SK-N-SH (cell line): ENCODE results near the gene ANO6. TPM values are rescaled to one million over a fixed set of nuclear protein-coding genes. Genes with fewer than 3 reads are reported as not detected.

Source experiments
- CTCF ChIA-PET: fragments of 300-600, 350-600 bp; formaldehyde crosslinking; extraction: SDS; loops from one replicate; lab custom pipeline; 2021; lab: Yijun Ruan, JAX
- POLR2A ChIA-PET: fragments of 350-600 bp; sonication (Branson Sonifier 250); formaldehyde crosslinking; extraction: SDS; loops from one replicate; lab custom pipeline; 2020; ENCODE audit warnings: antibody characterized with exemption, inconsistent platforms; lab: Yijun Ruan, JAX
- DNase-seq: peaks from one replicate; pipeline ENCODE4 v3.0.0; 2012
- H2AFZ ChIP-seq: fragments of 200-600 bp; sonication (generic); 2 replicates; pipeline ENCODE4 v1.8.1; 2016; ENCODE audit warnings: antibody characterized with exemption, mild to moderate bottlenecking, low read depth
- H3F3A ChIP-seq: fragments of 200-600 bp; sonication (generic); replicated peaks from 2 replicates; pipeline ENCODE3; 2016; ENCODE audit warnings: antibody characterized with exemption, mild to moderate bottlenecking; ENCODE audit not compliant: insufficient read depth
- H3K27ac ChIP-seq, 2 experiments: fragments of 200-500 bp in 1 of 2; fragments of 200-600 bp in 1 of 2; sonication (Bioruptor generic) in 1 of 2; sonication (generic), shearing (Covaris generic) in 1 of 2; 2 replicates each; pipeline versions ENCODE4 v1.5.1 to v1.6.1; 2014 to 2016; ENCODE audit warnings: low read depth in 2 of 2, inconsistent platforms in 1 of 2, low read length in 1 of 2, mild to moderate bottlenecking in 1 of 2, mixed read lengths in 1 of 2
- H3K27me3 ChIP-seq: fragments of 200-600 bp; sonication (generic), shearing (Covaris generic); 2 replicates; pipeline ENCODE4 v1.6.1; 2016; ENCODE audit warnings: mixed run types; ENCODE audit not compliant: insufficient read depth
- H3K36me3 ChIP-seq, 2 experiments: fragments of 200-500 bp in 1 of 2; fragments of 200-600 bp in 1 of 2; sonication (Bioruptor generic) in 1 of 2; sonication (generic) in 1 of 2; replicated peaks in 1 of 2; 2 replicates each; pipeline versions ENCODE3 to v1.5.1; 2014 to 2016; ENCODE audit warnings: low read length in 1 of 2, mild to moderate bottlenecking in 1 of 2; ENCODE audit not compliant: insufficient read depth in 2 of 2, control insufficient read depth in 1 of 2
- H3K4me1 ChIP-seq, 2 experiments: fragments of 200-500 bp in 1 of 2; fragments of 200-600 bp in 1 of 2; sonication (Bioruptor generic) in 1 of 2; sonication (generic), shearing (Covaris generic) in 1 of 2; 2 replicates each; pipeline versions ENCODE4 v1.5.1 to v1.6.1; 2014 to 2016; ENCODE audit warnings: low read depth in 1 of 2, low read length in 1 of 2, mixed run types in 1 of 2; ENCODE audit not compliant: insufficient read depth in 2 of 2, control insufficient read depth in 1 of 2
- H3K4me2 ChIP-seq: fragments of 200-600 bp; sonication (generic), shearing (Covaris generic); 2 replicates; pipeline ENCODE4 v1.6.1; 2017; ENCODE audit warnings: mixed run types
- H3K4me3 ChIP-seq, 2 experiments: fragments of 200-500 bp in 1 of 2; fragments of 200-600 bp in 1 of 2; sonication (Bioruptor generic) in 1 of 2; sonication (generic), shearing (Covaris generic) in 1 of 2; 2 replicates each; pipeline versions ENCODE4 v1.5.1 to v1.8.1; 2014 to 2016; ENCODE audit warnings: low read depth in 2 of 2, inconsistent platforms in 1 of 2, low read length in 1 of 2, mild to moderate bottlenecking in 1 of 2, mixed read lengths in 1 of 2, moderate library complexity in 1 of 2
- H3K79me2 ChIP-seq: fragments of 200-600 bp; sonication (generic); 2 replicates; pipeline ENCODE4 v1.8.1; 2017; ENCODE audit warnings: mild to moderate bottlenecking; ENCODE audit not compliant: insufficient read depth
- H3K9ac ChIP-seq: fragments of 200-600 bp; sonication (generic); 2 replicates; pipeline ENCODE4 v1.6.1; 2017; ENCODE audit warnings: mixed run types
- H3K9me2 ChIP-seq: fragments of 200-600 bp; sonication (generic); 2 replicates; pipeline ENCODE4 v1.6.1; 2017; ENCODE audit warnings: mixed run types
- H3K9me3 ChIP-seq: fragments of 200-600 bp; sonication (generic); 2 replicates; pipeline ENCODE4 v1.6.1; 2017; ENCODE audit warnings: mixed run types, mild to moderate bottlenecking, moderate library complexity
- H4K20me1 ChIP-seq: fragments of 200-600 bp; sonication (generic); 2 replicates; pipeline ENCODE4 v1.6.1; 2017; ENCODE audit warnings: mild to moderate bottlenecking, mixed run types; ENCODE audit not compliant: insufficient read depth
- CHD2 ChIP-seq: fragments of 150-350 bp; IDR thresholded peaks from 2 replicates; pipeline ENCODE4 v1.6.1; 2018; ENCODE audit warnings: low read length; ENCODE audit not compliant: partially characterized antibody
- ELF1 ChIP-seq: IDR thresholded peaks from 2 replicates; pipeline ENCODE4 v1.4.0; 2012
- EP300 ChIP-seq, 2 experiments: IDR thresholded peaks; 2 replicates each; pipeline versions ENCODE4 v1.4.0 to v1.6.1; 2012; ENCODE audit warnings: borderline replicate concordance in 1 of 2, low read depth in 1 of 2, low read length in 1 of 2
- FOXM1 ChIP-seq: IDR thresholded peaks from 2 replicates; pipeline ENCODE4 v1.4.0; 2012; ENCODE audit warnings: low read depth, mild to moderate bottlenecking
- GABPA ChIP-seq: IDR thresholded peaks from 2 replicates; pipeline ENCODE4 v1.4.0; 2012; ENCODE audit warnings: low read depth, mild to moderate bottlenecking
- GATA2 ChIP-seq: sonication (generic); formaldehyde crosslinking; IDR thresholded peaks from 2 replicates; pipeline ENCODE4 v1.5.0; 2020; ENCODE audit warnings: mild to moderate bottlenecking, missing genetic modification reagents
- JUND ChIP-seq: IDR thresholded peaks from 2 replicates; pipeline ENCODE4 v1.4.0; 2012
- MEF2A ChIP-seq: IDR thresholded peaks from 2 replicates; pipeline ENCODE4 v1.4.0; 2012; ENCODE audit warnings: low read depth, borderline replicate concordance
- MXI1 ChIP-seq: IDR thresholded peaks from 2 replicates; pipeline ENCODE4 v1.6.1; 2012; ENCODE audit warnings: mild to moderate bottlenecking, low read depth, low read length, improper control_type of control experiment
- NFIC ChIP-seq: IDR thresholded peaks from 2 replicates; pipeline ENCODE4 v1.4.0; 2012; ENCODE audit warnings: borderline replicate concordance
- NRF1 ChIP-seq: IDR thresholded peaks from 2 replicates; pipeline ENCODE4 v1.6.1; 2012; ENCODE audit warnings: low read depth, mild to moderate bottlenecking, low read length
- POLR2AphosphoS5 ChIP-seq: IDR thresholded peaks from 2 replicates; pipeline ENCODE4 v1.6.1; 2012; ENCODE audit warnings: low read depth, low read length
- RAD21 ChIP-seq: IDR thresholded peaks from 2 replicates; pipeline ENCODE4 v1.6.1; 2012; ENCODE audit warnings: mild to moderate bottlenecking, low read length
- RFX5 ChIP-seq: IDR thresholded peaks from 2 replicates; pipeline ENCODE4 v1.6.1; 2012; ENCODE audit warnings: mild to moderate bottlenecking, improper control_type of control experiment, low read length
- RXRA ChIP-seq: IDR thresholded peaks from 2 replicates; pipeline ENCODE4 v1.4.0; 2012; ENCODE audit warnings: low read depth, mild to moderate bottlenecking, borderline replicate concordance
- SMC3 ChIP-seq: IDR thresholded peaks from 2 replicates; pipeline ENCODE4 v1.6.1; 2012; ENCODE audit warnings: low read depth, low read length, improper control_type of control experiment
- TCF12 ChIP-seq: IDR thresholded peaks from 2 replicates; pipeline ENCODE4 v1.4.0; 2012
- TEAD4 ChIP-seq: IDR thresholded peaks from 2 replicates; pipeline ENCODE4 v1.4.0; 2012; ENCODE audit warnings: mild to moderate bottlenecking, borderline replicate concordance; ENCODE audit not compliant: insufficient read depth
- YY1 ChIP-seq: IDR thresholded peaks from 2 replicates; pipeline ENCODE4 v1.4.0; 2012; ENCODE audit warnings: low read depth, mild to moderate bottlenecking
- WGBS: methylation state at CpG from one replicate; pipeline ENCODE4 v1.1.6; 2017; ENCODE audit warnings: low lambda C conversion rate; 5-methylcytosine and 5-hydroxymethylcytosine counted together
- polyA plus RNA-seq, 3 experiments: library from polyadenylated mRNA; depleted of rRNA; stranded (reverse); fragments of >200 nt; gene quantifications; 2 replicates each; pipeline ENCODE4 v1.2.3, GENCODE V29; 2012
- TF ChIP-seq, protein P1 (sequence below): IDR thresholded peaks from 2 replicates; pipeline ENCODE4 v1.4.0; 2012; ENCODE audit warnings: low read depth
- TF ChIP-seq, protein P2 (sequence below): IDR thresholded peaks from 2 replicates; pipeline ENCODE4 v1.6.1; 2012; ENCODE audit warnings: mild to moderate bottlenecking, low read depth, low read length, moderate library complexity
- TF ChIP-seq, protein P3 (sequence below): fragments of 150-350 bp; IDR thresholded peaks from 2 replicates; pipeline ENCODE4 v1.6.1; 2017; ENCODE audit warnings: antibody characterized with exemption, low read length, low read depth, borderline replicate concordance
- TF ChIP-seq, protein P4 (sequence below): IDR thresholded peaks from 2 replicates; pipeline ENCODE4; 2012
- TF ChIP-seq, protein P5 (sequence below): IDR thresholded peaks from 2 replicates; pipeline ENCODE4 v1.4.0; 2012; ENCODE audit warnings: low read depth, borderline replicate concordance
- TF ChIP-seq, protein P6 (sequence below): fragments of 150-350 bp; IDR thresholded peaks from 2 replicates; pipeline ENCODE4 v1.6.1; 2016; ENCODE audit warnings: mild to moderate bottlenecking, low read depth, low read length
- TF ChIP-seq, protein P7 (sequence below): fragments of 200-600 bp; sonication (generic); IDR thresholded peaks from 2 replicates; pipeline ENCODE4 v1.6.1; 2017; ENCODE audit warnings: antibody characterized with exemption, mild to moderate bottlenecking, moderate library complexity

Gene ANO6
- polyA plus RNA-seq, 1 of the 3 experiments (the other 2 are of a cell fraction) = 20.1 TPM

DNA sequence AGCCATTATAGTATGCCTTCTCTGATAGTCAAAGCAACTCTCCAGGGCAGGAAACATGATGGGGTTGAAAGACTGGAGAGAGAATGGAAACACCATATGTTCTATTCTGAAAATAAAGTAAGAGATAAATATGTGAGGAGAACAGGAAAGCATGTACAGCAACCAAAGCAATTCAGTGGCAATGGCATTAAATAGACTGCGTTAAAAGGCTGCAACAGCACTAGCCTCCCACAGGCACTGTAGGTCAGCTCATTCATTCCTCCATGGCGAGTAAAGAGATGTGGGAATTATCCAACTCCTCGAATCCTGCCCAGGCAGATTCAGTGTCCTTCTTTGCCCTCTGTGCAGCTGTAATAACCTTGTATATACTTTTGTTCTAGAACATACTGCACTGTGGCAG, 43.8 kb downstream of the ANO6 start:
- ChIA-PET POLR2A (no interaction called here), CTCF (interaction anchor here (0.9 to 3.2 kb wide), 3 partner anchors 9 to 468 kb away, joined by 3 to 15 read pairs (median 3); no protein-coding TSS in a partner anchor)
- Histone ChIP-seq H3K27me3 (no peaks in the 10 kb centered on the region), H3F3A (peaks cover 22% of the 10 kb centered on the region), H3K36me3 (peaks cover 0 to 11% of the 10 kb centered on the region in 2 experiments), H3K9me3 (no peaks in the 10 kb centered on the region), H3K4me3 (no peak overlapping the region), H3K79me2 (peaks cover 79% of the 10 kb centered on the region), H3K27ac (peak overlapping the region; percentile 50 to 95), H3K9ac (peak overlapping the region; percentile 41; the same call in 1 of the 2 replicates), H2AFZ (no peak overlapping the region), H4K20me1 (no peaks in the 10 kb centered on the region), H3K4me2 (peak overlapping the region; percentile 56), H3K4me1 (peaks cover 10 to 24% of the 10 kb centered on the region in 2 experiments; a peak in 3 of 4 replicates), H3K9me2 (no peaks in the 10 kb centered on the region)
- TF ChIP-seq RFX5 = no peak
- TF ChIP-seq GABPA = no peak
- TF ChIP-seq, protein P1, sequence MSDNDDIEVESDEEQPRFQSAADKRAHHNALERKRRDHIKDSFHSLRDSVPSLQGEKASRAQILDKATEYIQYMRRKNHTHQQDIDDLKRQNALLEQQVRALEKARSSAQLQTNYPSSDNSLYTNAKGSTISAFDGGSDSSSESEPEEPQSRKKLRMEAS = no peak
- TF ChIP-seq CHD2 = no peak
- TF ChIP-seq FOXM1 = no peak
- TF ChIP-seq YY1 = no peak
- no peak for TF ChIP-seq TEAD4
- TF ChIP-seq, protein P2, sequence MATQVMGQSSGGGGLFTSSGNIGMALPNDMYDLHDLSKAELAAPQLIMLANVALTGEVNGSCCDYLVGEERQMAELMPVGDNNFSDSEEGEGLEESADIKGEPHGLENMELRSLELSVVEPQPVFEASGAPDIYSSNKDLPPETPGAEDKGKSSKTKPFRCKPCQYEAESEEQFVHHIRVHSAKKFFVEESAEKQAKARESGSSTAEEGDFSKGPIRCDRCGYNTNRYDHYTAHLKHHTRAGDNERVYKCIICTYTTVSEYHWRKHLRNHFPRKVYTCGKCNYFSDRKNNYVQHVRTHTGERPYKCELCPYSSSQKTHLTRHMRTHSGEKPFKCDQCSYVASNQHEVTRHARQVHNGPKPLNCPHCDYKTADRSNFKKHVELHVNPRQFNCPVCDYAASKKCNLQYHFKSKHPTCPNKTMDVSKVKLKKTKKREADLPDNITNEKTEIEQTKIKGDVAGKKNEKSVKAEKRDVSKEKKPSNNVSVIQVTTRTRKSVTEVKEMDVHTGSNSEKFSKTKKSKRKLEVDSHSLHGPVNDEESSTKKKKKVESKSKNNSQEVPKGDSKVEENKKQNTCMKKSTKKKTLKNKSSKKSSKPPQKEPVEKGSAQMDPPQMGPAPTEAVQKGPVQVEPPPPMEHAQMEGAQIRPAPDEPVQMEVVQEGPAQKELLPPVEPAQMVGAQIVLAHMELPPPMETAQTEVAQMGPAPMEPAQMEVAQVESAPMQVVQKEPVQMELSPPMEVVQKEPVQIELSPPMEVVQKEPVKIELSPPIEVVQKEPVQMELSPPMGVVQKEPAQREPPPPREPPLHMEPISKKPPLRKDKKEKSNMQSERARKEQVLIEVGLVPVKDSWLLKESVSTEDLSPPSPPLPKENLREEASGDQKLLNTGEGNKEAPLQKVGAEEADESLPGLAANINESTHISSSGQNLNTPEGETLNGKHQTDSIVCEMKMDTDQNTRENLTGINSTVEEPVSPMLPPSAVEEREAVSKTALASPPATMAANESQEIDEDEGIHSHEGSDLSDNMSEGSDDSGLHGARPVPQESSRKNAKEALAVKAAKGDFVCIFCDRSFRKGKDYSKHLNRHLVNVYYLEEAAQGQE = no peak
- TF ChIP-seq, protein P3, sequence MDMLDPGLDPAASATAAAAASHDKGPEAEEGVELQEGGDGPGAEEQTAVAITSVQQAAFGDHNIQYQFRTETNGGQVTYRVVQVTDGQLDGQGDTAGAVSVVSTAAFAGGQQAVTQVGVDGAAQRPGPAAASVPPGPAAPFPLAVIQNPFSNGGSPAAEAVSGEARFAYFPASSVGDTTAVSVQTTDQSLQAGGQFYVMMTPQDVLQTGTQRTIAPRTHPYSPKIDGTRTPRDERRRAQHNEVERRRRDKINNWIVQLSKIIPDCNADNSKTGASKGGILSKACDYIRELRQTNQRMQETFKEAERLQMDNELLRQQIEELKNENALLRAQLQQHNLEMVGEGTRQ = no peak
- peak; percentile 30; the same call in 1 of the 2 replicates for TF ChIP-seq TCF12
- TF ChIP-seq NRF1 = no peak
- no peak for TF ChIP-seq GATA2 (CRISPR knock-in tag)
- no peak for TF ChIP-seq ELF1
- no peak for TF ChIP-seq NFIC
- TF ChIP-seq, protein P4, sequence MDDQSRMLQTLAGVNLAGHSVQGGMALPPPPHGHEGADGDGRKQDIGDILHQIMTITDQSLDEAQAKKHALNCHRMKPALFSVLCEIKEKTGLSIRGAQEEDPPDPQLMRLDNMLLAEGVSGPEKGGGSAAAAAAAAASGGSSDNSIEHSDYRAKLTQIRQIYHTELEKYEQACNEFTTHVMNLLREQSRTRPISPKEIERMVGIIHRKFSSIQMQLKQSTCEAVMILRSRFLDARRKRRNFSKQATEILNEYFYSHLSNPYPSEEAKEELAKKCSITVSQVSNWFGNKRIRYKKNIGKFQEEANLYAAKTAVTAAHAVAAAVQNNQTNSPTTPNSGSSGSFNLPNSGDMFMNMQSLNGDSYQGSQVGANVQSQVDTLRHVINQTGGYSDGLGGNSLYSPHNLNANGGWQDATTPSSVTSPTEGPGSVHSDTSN = no peak
- no peak for TF ChIP-seq EP300 (IDR thresholded peaks at IDR 0.05; ENCODE audit: borderline replicate concordance in 1 of 2, low read depth in 1 of 2, low read length in 1 of 2)
- TF ChIP-seq RXRA = 0 out of 2 replicates have a peak, but pooled peaks have one; percentile 11
- no peak for TF ChIP-seq SMC3
- no peak for TF ChIP-seq RAD21
- TF ChIP-seq POLR2AphosphoS5 = no peak
- no peak for TF ChIP-seq MXI1
- TF ChIP-seq, protein P5, sequence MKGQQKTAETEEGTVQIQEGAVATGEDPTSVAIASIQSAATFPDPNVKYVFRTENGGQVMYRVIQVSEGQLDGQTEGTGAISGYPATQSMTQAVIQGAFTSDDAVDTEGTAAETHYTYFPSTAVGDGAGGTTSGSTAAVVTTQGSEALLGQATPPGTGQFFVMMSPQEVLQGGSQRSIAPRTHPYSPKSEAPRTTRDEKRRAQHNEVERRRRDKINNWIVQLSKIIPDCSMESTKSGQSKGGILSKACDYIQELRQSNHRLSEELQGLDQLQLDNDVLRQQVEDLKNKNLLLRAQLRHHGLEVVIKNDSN = no peak
- 0 out of 2 replicates have a peak, but pooled peaks have one; percentile 21 for TF ChIP-seq JUND
- TF ChIP-seq, protein P6, sequence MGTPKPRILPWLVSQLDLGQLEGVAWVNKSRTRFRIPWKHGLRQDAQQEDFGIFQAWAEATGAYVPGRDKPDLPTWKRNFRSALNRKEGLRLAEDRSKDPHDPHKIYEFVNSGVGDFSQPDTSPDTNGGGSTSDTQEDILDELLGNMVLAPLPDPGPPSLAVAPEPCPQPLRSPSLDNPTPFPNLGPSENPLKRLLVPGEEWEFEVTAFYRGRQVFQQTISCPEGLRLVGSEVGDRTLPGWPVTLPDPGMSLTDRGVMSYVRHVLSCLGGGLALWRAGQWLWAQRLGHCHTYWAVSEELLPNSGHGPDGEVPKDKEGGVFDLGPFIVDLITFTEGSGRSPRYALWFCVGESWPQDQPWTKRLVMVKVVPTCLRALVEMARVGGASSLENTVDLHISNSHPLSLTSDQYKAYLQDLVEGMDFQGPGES = no peak
- TF ChIP-seq MEF2A = no peak
- TF ChIP-seq, protein P7, sequence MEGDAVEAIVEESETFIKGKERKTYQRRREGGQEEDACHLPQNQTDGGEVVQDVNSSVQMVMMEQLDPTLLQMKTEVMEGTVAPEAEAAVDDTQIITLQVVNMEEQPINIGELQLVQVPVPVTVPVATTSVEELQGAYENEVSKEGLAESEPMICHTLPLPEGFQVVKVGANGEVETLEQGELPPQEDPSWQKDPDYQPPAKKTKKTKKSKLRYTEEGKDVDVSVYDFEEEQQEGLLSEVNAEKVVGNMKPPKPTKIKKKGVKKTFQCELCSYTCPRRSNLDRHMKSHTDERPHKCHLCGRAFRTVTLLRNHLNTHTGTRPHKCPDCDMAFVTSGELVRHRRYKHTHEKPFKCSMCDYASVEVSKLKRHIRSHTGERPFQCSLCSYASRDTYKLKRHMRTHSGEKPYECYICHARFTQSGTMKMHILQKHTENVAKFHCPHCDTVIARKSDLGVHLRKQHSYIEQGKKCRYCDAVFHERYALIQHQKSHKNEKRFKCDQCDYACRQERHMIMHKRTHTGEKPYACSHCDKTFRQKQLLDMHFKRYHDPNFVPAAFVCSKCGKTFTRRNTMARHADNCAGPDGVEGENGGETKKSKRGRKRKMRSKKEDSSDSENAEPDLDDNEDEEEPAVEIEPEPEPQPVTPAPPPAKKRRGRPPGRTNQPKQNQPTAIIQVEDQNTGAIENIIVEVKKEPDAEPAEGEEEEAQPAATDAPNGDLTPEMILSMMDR = no peak
- WGBS = 34% methylated on average over 3 of the region's 3 CpGs
- no peak for DNase-seq
